NCI-H1694 treated with DMSO at 0.1 percent for 48 hours (cell line): Measurements from ENCODE around the gene PCDHA4.
"Not testable (repeated sequence)": the region's sequence is repeated elsewhere in the genome, so short reads cannot be mapped to it uniquely, and the experiment has no call there.

Experiments used
- DNase-seq: peaks from one replicate; lab custom pipeline; 2025; lab: John Stamatoyannopoulos, UW

Gene PCDHA4

DNA sequence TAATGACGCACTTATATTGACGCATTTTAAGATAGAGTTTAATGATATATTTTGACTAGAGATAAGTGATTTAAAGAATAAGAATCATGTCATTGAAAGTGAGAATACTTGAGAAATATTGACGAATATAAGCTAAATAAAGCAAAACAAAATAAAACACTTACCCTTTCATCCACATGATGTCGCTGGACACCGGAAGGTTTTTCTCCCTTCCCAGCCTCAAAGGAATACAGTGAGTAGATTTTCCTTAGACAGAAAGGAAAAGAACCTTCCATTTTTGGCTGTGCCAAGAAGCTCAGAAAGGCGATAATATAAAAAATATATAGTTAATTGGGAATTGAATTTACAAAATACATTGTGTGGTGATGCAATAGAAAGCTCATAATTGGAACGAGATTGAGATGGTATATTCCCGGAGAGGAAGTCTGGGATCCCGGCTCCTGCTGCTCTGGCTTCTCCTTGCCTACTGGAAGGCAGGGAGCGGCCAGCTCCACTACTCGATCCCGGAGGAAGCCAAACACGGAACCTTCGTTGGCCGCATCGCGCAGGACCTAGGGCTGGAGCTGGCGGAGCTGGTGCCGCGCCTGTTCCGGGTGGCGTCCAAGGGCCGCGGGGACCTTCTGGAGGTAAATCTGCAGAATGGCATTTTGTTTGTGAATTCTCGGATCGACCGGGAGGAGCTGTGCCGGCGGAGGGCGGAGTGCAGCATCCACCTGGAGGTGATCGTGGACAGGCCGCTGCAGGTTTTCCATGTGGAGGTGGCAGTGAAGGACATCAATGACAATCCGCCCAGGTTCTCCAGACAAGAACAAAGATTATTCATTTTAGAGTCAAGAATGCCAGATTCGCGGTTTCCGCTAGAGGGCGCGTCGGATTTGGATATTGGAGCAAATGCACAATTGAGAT lies 14.8 kb downstream of the PCDHA4 start, which contains the start of gene PCDHA5:
Gene PCDHA5, plus strand, starts transcription at position 239 of the 906 bp plus-strand sequence.
- no peak for DNase-seq

DNA sequence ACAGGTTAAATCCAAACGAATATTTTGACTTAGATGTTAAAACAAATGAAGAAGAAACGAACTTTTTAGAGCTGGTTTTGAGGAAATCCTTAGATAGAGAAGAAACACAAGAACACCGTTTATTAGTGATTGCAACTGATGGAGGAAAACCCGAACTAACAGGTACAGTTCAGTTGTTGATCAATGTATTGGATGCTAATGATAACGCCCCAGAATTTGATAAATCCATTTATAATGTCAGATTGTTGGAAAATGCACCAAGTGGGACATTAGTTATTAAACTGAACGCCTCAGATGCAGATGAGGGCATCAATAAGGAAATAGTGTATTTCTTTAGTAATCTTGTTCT lies 15.4 kb downstream of the PCDHA4 start:
- no peak for DNase-seq

DNA sequence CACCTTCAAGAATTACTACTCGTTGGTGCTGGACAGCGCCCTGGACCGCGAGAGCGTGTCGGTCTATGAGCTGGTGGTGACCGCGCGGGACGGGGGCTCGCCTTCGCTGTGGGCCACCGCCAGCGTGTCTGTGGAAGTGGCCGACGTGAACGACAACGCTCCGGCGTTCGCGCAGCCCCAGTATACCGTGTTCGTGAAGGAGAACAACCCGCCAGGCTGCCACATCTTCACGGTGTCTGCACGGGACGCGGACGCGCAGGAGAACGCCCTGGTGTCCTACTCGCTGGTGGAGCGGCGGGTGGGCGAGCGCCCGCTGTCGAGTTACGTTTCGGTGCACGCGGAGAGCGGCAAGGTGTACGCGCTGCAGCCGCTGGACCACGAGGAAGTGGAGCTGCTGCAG lies 16.1 kb downstream of the PCDHA4 start:
- not testable (repeated sequence) for DNase-seq

DNA sequence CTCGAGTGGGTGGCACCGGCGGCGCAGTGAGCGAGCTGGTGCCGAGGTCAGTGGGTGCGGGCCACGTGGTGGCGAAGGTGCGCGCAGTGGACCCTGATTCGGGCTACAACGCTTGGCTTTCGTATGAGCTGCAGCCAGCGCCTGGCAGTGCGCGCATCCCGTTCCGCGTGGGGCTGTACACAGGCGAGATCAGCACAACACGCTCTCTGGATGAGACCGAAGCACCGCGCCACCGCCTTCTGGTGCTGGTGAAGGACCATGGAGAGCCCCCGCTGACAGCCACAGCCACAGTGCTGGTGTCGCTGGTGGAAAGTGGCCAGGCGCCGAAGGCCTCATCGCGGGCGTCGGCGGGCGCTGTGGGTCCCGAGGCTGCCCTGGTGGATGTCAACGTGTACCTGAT lies 16.6 kb downstream of the PCDHA4 start:
- DNase-seq, result no peak

DNA sequence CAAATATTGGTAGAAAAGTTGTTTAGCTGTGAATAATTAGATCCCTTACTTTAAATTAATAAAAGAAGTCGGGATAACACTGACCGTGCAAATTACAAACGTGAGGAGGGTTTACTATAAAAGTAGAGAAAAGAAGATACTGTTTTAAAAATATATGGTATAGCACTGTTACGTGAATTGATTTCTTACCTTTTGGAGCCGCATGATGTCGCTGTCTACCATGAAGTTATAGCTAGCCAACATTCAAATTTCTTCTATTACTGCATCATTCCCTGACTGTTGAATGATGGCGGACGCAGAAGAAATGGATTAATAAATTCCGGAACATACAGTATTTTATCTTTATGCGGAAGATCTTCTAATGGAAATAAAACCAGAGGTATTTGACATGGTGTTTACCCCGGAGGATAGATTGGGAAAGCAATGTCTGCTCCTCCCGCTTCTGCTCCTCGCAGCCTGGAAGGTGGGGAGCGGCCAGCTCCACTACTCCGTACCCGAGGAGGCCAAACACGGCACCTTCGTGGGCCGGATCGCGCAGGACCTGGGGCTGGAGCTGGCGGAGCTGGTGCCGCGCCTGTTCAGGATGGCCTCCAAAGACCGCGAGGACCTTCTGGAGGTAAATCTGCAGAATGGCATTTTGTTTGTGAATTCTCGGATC lies 21.0 kb downstream of the PCDHA4 start, which contains the start of gene PCDHA6:
Gene PCDHA6, plus strand, starts transcription at position 257 of the 658 bp plus-strand sequence. Its CDS starts 132 bp downstream, at position 389.
- DNase-seq, result no peak

DNA sequence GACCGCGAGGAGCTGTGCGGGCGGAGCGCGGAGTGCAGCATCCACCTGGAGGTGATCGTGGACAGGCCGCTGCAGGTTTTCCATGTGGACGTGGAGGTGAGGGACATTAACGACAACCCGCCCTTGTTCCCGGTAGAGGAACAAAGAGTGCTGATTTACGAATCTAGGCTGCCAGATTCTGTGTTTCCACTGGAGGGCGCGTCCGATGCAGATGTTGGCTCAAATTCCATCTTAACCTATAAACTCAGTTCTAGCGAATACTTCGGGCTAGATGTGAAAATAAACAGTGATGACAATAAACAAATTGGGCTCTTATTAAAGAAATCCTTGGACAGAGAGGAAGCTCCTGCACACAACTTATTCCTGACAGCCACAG lies 21.5 kb downstream of the PCDHA4 start:
- no peak for DNase-seq

DNA sequence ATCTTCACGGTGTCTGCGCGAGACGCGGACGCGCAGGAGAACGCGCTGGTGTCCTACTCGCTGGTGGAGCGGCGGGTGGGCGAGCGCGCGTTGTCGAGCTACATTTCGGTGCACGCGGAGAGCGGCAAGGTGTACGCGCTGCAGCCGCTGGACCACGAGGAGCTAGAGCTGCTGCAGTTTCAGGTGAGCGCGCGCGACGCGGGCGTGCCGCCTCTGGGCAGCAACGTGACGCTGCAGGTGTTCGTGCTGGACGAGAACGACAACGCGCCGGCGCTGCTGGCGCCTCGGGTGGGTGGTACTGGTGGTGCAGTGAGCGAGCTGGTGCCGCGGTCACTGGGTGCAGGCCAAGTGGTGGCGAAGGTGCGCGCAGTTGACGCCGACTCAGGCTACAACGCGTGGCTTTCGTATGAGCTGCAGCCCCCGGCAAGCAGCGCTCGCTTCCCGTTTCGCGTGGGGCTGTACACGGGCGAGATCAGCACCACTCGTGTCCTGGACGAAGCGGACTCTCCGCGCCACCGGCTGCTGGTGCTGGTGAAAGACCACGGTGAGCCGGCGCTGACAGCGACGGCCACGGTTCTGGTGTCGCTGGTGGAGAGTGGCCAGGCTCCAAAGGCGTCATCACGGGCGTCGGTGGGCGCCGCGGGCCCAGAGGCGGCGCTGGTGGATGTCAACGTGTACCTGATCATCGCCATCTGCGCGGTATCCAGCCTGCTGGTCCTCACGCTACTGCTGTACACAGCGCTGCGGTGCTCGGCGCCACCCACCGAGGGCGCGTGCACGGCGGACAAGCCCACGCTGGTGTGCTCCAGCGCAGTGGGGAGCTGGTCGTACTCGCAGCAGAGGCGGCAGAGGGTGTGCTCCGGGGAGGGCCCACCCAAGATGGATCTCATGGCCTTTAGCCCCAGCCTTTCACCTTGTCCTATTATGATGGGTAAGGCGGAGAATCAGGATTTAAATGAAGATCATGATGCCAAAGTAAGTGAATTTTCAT lies 22.9 kb downstream of the PCDHA4 start:
- DNase-seq, result not testable (repeated sequence)

DNA sequence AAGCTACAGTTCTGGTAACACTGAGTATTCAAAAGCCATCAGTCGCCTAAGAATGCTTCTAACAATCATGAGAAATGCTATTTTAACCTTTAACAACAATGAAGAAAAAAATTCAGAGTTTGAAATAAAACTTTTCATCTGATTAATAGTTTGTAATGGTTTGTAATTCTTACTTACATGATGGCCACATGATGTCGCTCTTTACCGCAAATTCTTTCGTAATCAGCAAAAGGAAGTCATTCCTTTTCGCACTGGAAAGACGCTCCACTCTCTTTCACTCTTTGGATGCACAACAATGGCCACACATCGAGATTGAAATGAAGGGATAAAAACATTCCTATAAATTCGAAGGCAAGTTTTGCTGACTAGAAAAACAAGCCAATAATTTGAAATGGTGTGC lies 27.1 kb downstream of the PCDHA4 start, which contains the start of gene PCDHA7:
Gene PCDHA7, plus strand, starts transcription at position 277 of the 400 bp plus-strand sequence. Its CDS starts 115 bp downstream, at position 392.
- DNase-seq, result no peak

DNA sequence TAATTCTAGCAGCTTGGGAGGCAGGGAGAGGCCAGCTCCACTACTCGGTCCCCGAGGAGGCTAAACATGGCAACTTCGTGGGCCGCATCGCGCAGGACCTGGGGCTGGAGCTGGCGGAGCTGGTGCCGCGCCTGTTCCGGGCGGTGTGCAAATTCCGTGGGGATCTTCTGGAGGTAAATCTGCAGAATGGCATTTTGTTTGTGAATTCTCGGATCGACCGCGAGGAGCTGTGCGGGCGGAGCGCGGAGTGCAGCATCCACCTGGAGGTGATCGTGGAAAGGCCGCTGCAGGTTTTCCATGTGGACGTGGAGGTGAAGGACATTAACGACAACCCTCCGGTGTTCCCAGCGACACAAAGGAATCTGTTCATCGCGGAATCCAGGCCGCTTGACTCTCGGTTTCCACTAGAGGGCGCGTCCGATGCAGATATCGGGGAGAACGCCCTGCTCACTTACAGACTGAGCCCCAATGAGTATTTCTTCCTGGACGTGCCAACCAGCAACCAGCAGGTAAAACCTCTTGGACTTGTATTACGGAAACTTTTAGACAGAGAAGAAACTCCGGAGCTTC lies 27.7 kb downstream of the PCDHA4 start:
- DNase-seq, result not testable (repeated sequence)

DNA sequence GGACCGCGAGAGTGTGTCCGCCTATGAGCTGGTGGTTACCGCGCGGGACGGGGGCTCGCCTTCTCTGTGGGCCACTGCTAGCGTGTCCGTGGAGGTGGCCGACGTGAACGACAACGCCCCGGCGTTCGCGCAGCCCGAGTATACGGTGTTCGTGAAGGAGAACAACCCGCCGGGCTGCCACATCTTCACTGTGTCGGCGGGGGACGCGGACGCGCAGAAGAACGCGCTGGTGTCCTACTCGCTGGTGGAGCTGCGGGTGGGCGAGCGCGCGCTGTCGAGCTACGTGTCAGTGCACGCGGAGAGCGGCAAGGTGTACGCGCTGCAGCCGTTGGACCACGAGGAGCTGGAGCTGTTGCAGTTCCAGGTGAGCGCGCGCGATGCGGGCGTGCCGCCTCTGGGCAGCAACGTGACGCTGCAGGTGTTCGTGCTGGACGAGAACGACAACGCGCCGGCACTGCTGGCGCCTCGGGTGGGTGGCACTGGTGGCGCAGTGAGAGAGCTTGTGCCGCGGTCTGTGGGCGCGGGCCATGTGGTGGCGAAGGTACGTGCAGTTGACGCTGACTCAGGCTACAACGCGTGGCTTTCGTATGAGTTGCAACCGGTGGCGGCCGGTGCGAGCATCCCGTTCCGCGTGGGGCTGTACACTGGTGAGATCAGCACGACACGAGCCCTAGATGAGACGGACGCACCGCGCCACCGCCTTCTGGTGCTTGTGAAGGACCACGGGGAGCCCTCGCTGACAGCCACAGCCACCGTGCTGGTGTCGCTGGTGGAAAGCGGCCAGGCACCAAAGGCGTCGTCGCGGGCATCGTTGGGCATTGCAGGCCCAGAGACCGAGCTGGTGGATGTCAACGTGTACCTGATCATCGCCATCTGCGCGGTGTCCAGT lies 29.0 kb downstream of the PCDHA4 start:
- no peak for DNase-seq

DNA sequence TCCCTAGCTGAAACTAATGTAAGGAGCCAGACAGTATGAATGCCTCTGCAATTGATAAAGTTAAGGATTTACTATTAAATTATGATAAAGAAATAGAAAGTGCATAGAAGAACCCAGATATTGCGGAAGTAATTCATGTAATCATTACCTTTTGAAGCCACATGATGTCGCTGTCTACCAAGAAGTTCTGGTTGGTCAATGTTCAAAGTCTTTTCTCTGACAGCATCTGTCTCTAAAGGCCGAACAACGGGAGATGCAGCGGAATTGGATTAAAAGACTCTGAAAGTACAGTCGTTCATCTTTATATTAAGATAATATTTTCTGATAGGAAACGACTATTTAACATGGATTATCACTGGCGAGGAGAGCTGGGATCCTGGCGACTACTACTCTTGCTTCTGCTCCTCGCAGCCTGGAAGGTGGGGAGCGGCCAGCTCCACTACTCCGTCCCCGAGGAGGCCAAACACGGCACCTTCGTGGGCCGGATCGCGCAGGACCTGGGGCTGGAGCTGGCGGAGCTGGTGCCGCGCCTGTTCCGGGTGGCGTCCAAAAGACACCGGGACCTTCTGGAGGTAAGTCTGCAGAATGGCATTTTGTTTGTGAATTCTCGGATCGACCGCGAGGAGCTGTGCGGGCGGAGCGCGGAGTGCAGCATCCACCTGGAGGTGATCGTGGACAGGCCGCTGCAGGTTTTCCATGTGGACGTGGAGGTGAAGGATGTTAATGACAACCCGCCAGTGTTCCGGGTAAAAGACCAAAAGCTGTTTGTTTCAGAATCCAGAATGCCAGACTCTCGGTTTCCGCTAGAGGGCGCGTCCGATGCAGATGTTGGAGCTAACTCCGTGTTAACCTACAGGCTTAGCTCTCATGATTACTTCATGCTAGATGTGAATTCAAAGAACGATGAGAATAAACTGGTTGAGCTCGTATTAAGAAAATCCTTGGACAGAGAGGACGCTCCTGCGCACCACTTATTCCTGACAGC lies 34.4 kb downstream of the PCDHA4 start, which contains the start of gene PCDHA8:
Gene PCDHA8, plus strand, starts transcription at position 210 of the 985 bp plus-strand sequence. Its CDS starts 135 bp downstream, at position 345.
- peak; percentile 56 for DNase-seq

DNA sequence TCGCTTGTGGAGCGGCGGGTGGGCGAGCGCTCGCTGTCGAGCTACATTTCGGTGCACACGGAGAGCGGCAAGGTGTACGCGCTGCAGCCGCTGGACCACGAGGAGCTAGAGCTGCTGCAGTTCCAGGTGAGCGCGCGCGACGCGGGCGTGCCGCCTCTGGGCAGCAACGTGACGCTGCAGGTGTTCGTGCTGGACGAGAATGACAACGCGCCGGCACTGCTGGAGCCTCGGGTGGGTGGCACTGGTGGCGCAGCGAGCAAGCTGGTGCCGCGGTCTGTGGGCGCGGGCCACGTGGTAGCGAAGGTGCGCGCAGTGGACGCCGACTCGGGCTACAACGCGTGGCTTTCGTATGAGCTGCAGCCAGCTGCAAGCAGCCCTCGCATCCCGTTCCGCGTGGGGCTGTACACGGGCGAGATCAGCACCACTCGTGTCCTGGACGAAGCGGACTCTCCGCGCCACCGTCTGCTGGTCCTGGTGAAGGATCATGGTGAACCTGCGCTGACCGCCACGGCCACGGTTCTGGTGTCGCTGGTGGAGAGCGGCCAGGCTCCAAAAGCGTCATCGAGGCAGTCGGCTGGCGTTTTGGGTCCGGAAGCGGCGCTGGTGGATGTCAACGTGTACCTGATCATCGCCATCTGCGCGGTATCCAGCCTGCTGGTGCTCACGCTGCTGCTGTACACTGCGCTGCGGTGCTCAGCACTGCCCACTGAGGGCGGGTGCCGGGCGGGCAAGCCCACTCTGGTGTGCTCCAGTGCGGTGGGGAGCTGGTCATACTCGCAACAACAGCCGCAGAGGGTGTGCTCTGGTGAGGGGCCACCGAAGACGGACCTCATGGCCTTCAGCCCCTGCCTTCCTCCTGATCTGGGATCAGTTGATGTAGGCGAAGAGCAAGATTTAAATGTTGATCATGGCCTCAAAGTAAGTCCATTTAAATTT lies 36.2 kb downstream of the PCDHA4 start:
- no peak for DNase-seq

DNA sequence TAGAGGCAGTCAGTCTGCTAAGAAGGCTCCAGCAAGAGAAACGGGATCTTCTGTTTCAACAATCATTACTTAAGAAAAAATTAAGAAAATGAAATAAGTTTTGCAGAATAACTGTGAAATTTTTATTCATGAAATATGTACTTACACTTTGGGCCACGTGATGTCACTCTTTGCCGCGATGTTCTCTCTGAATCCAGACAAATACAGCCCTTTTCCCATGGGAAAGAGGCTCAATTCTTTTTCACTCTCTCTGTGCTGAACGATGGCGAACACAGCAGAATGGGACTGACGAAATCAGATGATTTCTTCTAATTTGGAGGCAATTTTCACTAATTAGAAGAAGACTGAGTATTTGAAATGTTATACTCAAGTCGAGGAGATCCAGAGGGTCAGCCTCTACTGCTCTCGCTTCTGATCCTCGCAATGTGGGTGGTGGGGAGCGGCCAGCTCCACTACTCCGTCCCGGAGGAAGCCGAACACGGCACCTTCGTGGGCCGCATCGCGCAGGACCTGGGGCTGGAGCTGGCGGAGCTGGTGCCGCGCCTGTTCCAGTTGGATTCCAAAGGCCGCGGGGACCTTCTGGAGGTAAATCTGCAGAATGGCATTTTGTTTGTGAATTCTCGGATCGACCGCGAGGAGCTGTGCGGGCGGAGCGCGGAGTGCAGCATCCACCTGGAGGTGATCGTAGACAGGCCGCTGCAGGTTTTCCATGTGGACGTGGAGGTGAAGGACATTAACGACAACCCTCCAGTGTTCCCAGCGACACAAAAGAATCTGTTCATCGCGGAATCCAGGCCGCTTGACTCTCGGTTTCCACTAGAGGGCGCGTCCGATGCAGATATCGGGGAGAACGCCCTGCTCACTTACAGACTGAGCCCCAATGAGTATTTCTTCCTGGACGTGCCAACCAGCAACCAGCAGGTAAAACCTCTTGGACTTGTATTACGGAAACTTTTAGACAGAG lies 41.6 kb downstream of the PCDHA4 start, which contains the start of gene PCDHA9:
Gene PCDHA9, plus strand, starts transcription at position 244 of the 964 bp plus-strand sequence. Its CDS starts 114 bp downstream, at position 358.
- DNase-seq, result not testable (repeated sequence)

DNA sequence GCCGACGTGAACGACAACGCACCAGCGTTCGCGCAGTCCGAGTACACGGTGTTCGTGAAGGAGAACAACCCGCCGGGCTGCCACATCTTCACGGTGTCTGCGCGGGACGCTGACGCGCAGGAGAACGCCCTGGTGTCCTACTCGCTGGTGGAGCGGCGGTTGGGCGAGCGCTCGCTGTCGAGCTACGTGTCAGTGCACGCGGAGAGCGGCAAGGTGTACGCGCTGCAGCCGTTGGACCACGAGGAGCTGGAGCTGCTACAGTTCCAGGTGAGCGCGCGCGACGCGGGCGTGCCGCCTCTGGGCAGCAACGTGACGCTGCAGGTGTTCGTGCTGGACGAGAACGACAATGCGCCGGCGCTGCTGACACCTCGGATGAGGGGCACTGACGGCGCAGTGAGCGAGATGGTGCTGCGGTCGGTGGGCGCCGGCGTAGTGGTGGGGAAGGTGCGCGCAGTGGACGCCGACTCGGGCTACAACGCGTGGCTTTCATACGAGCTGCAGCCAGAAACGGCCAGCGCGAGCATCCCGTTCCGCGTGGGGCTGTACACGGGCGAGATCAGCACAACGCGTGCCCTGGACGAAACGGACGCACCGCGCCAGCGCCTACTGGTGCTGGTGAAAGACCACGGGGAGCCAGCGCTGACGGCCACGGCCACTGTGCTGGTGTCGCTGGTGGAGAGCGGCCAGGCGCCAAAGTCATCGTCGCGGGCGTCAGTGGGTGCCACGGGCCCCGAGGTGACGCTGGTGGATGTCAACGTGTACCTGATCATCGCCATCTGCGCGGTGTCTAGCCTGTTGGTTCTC lies 43.2 kb downstream of the PCDHA4 start:
- not testable (repeated sequence) for DNase-seq

DNA sequence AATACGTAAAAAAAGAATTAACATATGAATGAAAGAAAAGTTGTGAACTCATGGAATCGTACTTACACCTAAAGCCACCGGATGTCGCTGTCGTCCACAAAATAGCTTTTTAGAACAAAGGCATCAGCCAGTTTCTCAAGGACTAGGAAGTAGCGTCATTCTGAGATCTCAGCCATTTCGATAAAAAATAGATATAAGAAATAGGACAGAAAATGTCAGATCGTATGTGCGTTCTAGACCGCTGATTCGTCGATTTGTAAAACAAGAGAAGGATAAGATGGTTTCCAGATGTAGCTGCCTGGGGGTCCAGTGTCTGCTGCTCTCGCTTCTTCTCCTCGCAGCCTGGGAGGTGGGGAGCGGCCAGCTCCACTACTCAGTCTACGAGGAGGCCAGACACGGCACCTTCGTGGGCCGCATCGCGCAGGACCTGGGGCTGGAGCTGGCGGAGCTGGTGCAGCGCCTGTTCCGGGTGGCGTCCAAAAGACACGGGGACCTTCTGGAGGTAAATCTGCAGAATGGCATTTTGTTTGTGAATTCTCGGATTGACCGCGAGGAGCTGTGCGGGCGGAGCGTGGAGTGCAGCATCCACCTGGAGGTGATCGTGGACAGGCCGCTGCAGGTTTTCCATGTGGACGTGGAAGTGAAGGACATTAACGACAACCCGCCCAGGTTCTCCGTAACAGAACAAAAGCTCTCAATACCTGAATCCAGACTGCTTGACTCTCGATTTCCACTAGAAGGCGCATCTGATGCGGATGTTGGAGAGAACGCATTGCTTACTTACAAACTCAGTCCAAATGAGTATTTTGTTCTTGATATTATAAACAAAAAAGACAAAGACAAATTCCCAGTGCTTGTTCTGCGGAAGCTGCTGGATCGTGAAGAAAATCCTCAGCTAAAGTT lies 49.2 kb downstream of the PCDHA4 start, which contains the start of gene PCDHA10:
Gene PCDHA10, plus strand, starts transcription at position 126 of the 903 bp plus-strand sequence. Its CDS starts 152 bp downstream, at position 278.
- no peak for DNase-seq
